GM12878 (cell line): ENCODE results near the gene FADS3. TPM values are rescaled to one million over a fixed set of nuclear protein-coding genes. Genes with fewer than 3 reads are reported as not detected.

Source experiments
- ATAC-seq: fragments of 200-7000 bp; cut with Tn5 transposase; 3 replicates; pipeline ENCODE4 v1.9.1; 2020; ENCODE audit warnings: mild to moderate bottlenecking, moderate library complexity
- BruUV-seq: library from RNA; stranded (reverse); fragments of 400-500 nt; replicated peaks from 2 replicates; lab custom pipeline; 2021; lab: Mats Ljungman, UMichigan
- CTCF ChIA-PET: fragments of 300-600 bp; sonication (Branson Sonifier 250); formaldehyde crosslinking; extraction: SDS; loops from one replicate; lab custom pipeline; 2021; ENCODE audit warnings: inconsistent platforms; lab: Yijun Ruan, JAX
- POLR2A ChIA-PET: fragments of 350-600 bp; formaldehyde crosslinking; extraction: SDS; loops from one replicate; lab custom pipeline; 2021; ENCODE audit warnings: inconsistent platforms; lab: Charles Lee
- RAD21 ChIA-PET: fragments of 300-600 bp; sonication (Branson Sonifier 250); formaldehyde crosslinking; loops from one replicate; lab custom pipeline; 2023; ENCODE audit warnings: antibody characterized with exemption; ENCODE audit not compliant: unreplicated experiment; lab: Charles Lee
- SMC1A ChIA-PET: fragments of 300-600 bp; sonication (Branson Sonifier 250); formaldehyde crosslinking; loops from one replicate; lab custom pipeline; 2023; ENCODE audit not compliant: unreplicated experiment, uncharacterized antibody; lab: Charles Lee
- DNase-seq: peaks from one replicate; pipeline ENCODE4 v3.0.0-alpha.2; 2011; ENCODE audit warnings: low read depth, low spot score
- FAIRE-seq: peaks from 3 replicates; lab custom pipeline; 2011; peaks lifted over from hg19 to GRCh38; lab: Jason Lieb, UNC
- H2AFZ ChIP-seq: 2 replicates; pipeline ENCODE4 v1.6.0; 2011; ENCODE audit warnings: low read depth, low read length, control low read depth; ENCODE audit not compliant: control insufficient read depth
- H3K27ac ChIP-seq: 2 replicates; pipeline ENCODE4 v1.5.1; 2011; ENCODE audit warnings: control low read depth; ENCODE audit not compliant: control insufficient read depth, insufficient read depth
- H3K27me3 ChIP-seq, 2 experiments: replicated peaks in 1 of 2; 2 replicates each; pipeline versions ENCODE4 v1.6.0 to v1.6.1; 2011; ENCODE audit warnings: low read length in 1 of 2; ENCODE audit not compliant: control insufficient read depth in 2 of 2, insufficient read depth in 2 of 2
- H3K36me3 ChIP-seq, 2 experiments: 2 replicates each; pipeline ENCODE4 v1.5.1; 2011; ENCODE audit warnings: low read length in 1 of 2; ENCODE audit not compliant: control insufficient read depth in 2 of 2, insufficient read depth in 2 of 2
- H3K4me1 ChIP-seq: 2 replicates; pipeline ENCODE4 v1.6.1; 2011; ENCODE audit warnings: mild to moderate bottlenecking, low read length, moderate library complexity, mixed read lengths; ENCODE audit not compliant: control insufficient read depth, insufficient read depth
- H3K4me2 ChIP-seq: 2 replicates; pipeline ENCODE4 v1.6.0; 2011; ENCODE audit warnings: control low read depth; ENCODE audit not compliant: control insufficient read depth, insufficient read depth
- H3K4me3 ChIP-seq: fragments of 200-600 bp; sonication (generic); 2 replicates; pipeline ENCODE4 v1.5.1; 2016
- H3K79me2 ChIP-seq: 2 replicates; pipeline ENCODE4 v1.6.0; 2011; ENCODE audit warnings: low read length; ENCODE audit not compliant: control insufficient read depth, insufficient read depth
- H3K9ac ChIP-seq: 2 replicates; pipeline ENCODE4 v1.8.0; 2011; ENCODE audit warnings: low read length, control low read depth, mixed read lengths; ENCODE audit not compliant: control insufficient read depth, insufficient read depth
- H3K9me3 ChIP-seq: replicated peaks from 3 replicates; pipeline ENCODE4 v1.5.1; 2011; ENCODE audit warnings: mild to moderate bottlenecking, low read length; ENCODE audit not compliant: control insufficient read depth, insufficient read depth
- H4K20me1 ChIP-seq: 2 replicates; pipeline ENCODE4 v1.6.0; 2011; ENCODE audit not compliant: control insufficient read depth, insufficient read depth
- ASH2L ChIP-seq: fragments of 300-600, 200-600 bp; sonication (generic); IDR thresholded peaks from 2 replicates; pipeline ENCODE4 v1.6.1; 2017; ENCODE audit warnings: low read depth, mild to moderate bottlenecking, borderline replicate concordance
- ATF2 ChIP-seq: IDR thresholded peaks from 2 replicates; pipeline ENCODE4 v1.6.1; 2012; ENCODE audit warnings: low read length, inconsistent platforms
- ATF3 ChIP-seq: IDR thresholded peaks from 2 replicates; pipeline ENCODE4 v1.6.1; 2011; ENCODE audit warnings: low read depth, mild to moderate bottlenecking, low read length, moderate library complexity, borderline replicate concordance; ENCODE audit errors: extremely low read depth
- CEBPZ ChIP-seq: fragments of 150-350 bp; IDR thresholded peaks from 2 replicates; pipeline ENCODE4 v1.6.1; 2016; ENCODE audit warnings: low read depth, low read length
- CHD1 ChIP-seq: IDR thresholded peaks from 2 replicates; pipeline ENCODE4 v1.6.1; 2012; ENCODE audit warnings: low read depth, low read length, improper control_type of control experiment
- RBBP5 ChIP-seq: fragments of 200-600 bp; sonication (generic); conservative IDR thresholded peaks from 2 replicates; pipeline ENCODE4 v1.6.1; 2016
- SREBF2 ChIP-seq: IDR thresholded peaks from 2 replicates; pipeline ENCODE4 v1.6.1; 2012; ENCODE audit warnings: mild to moderate bottlenecking, low read length
- WGBS: methylation state at CpG from one replicate; pipeline ENCODE4 v1.1.6; 2016; ENCODE audit warnings: low lambda C conversion rate; ENCODE audit not compliant: insufficient replicate concordance, insufficient coverage; ENCODE audit errors: missing lambda C conversion rate; 5-methylcytosine and 5-hydroxymethylcytosine counted together
- in situ Hi-C: fragments of 300-500 bp; cut with MboI; formaldehyde crosslinking; loops from 9 replicates; pipeline ENCODE4 v1.14.3; 2018; ENCODE audit warnings: mixed read lengths
- intact Hi-C: fragments of 100-400 bp; cut with micrococcal nuclease; formaldehyde crosslinking; loops from one replicate; pipeline ENCODE4 v1.14.2; 2022; ENCODE audit not compliant: unreplicated experiment
- polyA plus RNA-seq, 11 experiments: library from polyadenylated mRNA; depleted of rRNA in 4 of 11; unstranded in 6 of 11; stranded (reverse) in 5 of 11; fragments of >200 nt; fragmentation: Nextera tagmentation in 4 of 11; fragmentation: Illumina TruSeq in 1 of 11; extraction: Ambion mirVana in 4 of 11; extraction: Trizol in 1 of 11; gene quantifications; 1 replicate in 1 of 11; 2 replicates in 10 of 11; pipeline versions ENCODE4 v1.2.1 to v1.2.3, GENCODE V29; 2011 to 2016; ENCODE audit warnings: inconsistent platforms in 2 of 11, missing spikeins in 2 of 11, low read depth in 1 of 11
- total RNA-seq, 4 experiments: library from RNA; depleted of rRNA in 3 of 4; stranded (reverse); fragments of >200 nt in 3 of 4; fragmentation: Illumina TruSeq in 1 of 4; extraction: Trizol in 1 of 4; gene quantifications; 2 replicates each; pipeline versions ENCODE4 v1.2.1 to v1.2.3, GENCODE V29; 2013 to 2021

Gene FADS3
- total and polyA plus RNA-seq, 10 of the 15 experiments (the other 5 are each of a cell fraction or from before 2014, with no cell fraction given) = 0.23 to 8.1 (median 4.2) TPM

- ATAC-seq = no peak
- Histone ChIP-seq H3K79me2 (no peaks in the 10 kb centered on the region), H3K27ac (no peak overlapping the region), H3K36me3 (peaks cover 27 to 29% of the 10 kb centered on the region in 2 experiments)
- SMC1A ChIA-PET = no interaction called here
- TF ChIP-seq ATF3 (no peak), SREBF2 (no peak), CEBPZ (no peak), RBBP5 (no peak), ASH2L (no peak), ATF2 (no peak), CHD1 (no peak)
- TF ChIP-seq, all 136 proteins: peak for 0
- Histone ChIP-seq H3K4me3 (no peak overlapping the region), H3K27me3 (no peaks in the 10 kb centered on the region), H3K4me1 (no peaks in the 10 kb centered on the region), H4K20me1 (no peaks in the 10 kb centered on the region), H2AFZ (no peak overlapping the region), H3K9me3 (no peaks in the 10 kb centered on the region), H3K9ac (no peak overlapping the region), H3K4me2 (no peak overlapping the region)
- ChIA-PET POLR2A (no interaction called here), CTCF (interaction anchor here (0.6 kb wide), 1 partner anchor 948 kb away, joined by 4 read pairs; no protein-coding TSS in a partner anchor), RAD21 (no interaction called here)
- in situ Hi-C loops (no loop called here), intact Hi-C loops (no loop called here)
- FAIRE-seq (no peak), DNase-seq (no peak)
- no TSS peak for BruUV-seq
- WGBS = 43% methylated on average over 8 of the region's 9 CpGs
Observed at GRCh38 chr11:61861634-61862033, 29.7 kb downstream of the FADS3 start.
